Activated CD8-positive, alpha-beta memory T cell treated with anti-CD3 and anti-CD28 coated beads for 1 hour (primary cell): Measurements from ENCODE around the gene CELF4.

Experiments used
- DNase-seq, 2 donors: peaks; one replicate each; pipeline ENCODE4 v3.0.0-alpha.2; 2020; ENCODE audit warnings: low read depth in 1 of 2; ENCODE audit errors: extremely low read depth in 1 of 2

CELF4 gene

GRCh38 chr18:37527395-37527794 is 38.2 kb downstream of the CELF4 start:
- DNase-seq: no peak

GRCh38 chr18:37525262-37525585 is 40.4 kb downstream of the CELF4 start:
- no peak for DNase-seq

GRCh38 chr18:37524498-37525261 is 40.9 kb downstream of the CELF4 start:
- DNase-seq: no peak

- no peak for DNase-seq
Measured at GRCh38 chr18:37524139-37524497, 41.5 kb downstream of the CELF4 start.

GRCh38 chr18:37521510-37522465 is 43.8 kb downstream of the CELF4 start:
- DNase-seq: no peak

- DNase-seq: no peak
Measured at GRCh38 chr18:37520508-37520907, 45.1 kb downstream of the CELF4 start.

- no peak for DNase-seq
Measured at GRCh38 chr18:37519510-37520135, 46.0 kb downstream of the CELF4 start.

GRCh38 chr18:37516361-37516853 is 49.2 kb downstream of the CELF4 start:
- DNase-seq: no peak

- DNase-seq: no peak
Measured at GRCh38 chr18:37514953-37515352, 50.6 kb downstream of the CELF4 start.

- DNase-seq: no peak
Measured at GRCh38 chr18:37512400-37512799, 53.2 kb downstream of the CELF4 start.

GRCh38 chr18:37511721-37512298 is 53.8 kb downstream of the CELF4 start:
- no peak for DNase-seq

- no peak for DNase-seq
Measured at GRCh38 chr18:37509600-37509999, 56.0 kb downstream of the CELF4 start.

- DNase-seq: no peak
Measured at GRCh38 chr18:37508207-37508606, 57.4 kb downstream of the CELF4 start.

- DNase-seq: no peak
Measured at GRCh38 chr18:37507239-37507638, 58.4 kb downstream of the CELF4 start.

GRCh38 chr18:37506001-37506400 is 59.6 kb downstream of the CELF4 start:
- no peak for DNase-seq

GRCh38 chr18:37505321-37505720 is 60.3 kb downstream of the CELF4 start:
- no peak for DNase-seq

- no peak for DNase-seq
Measured at GRCh38 chr18:37502601-37503000, 63.0 kb downstream of the CELF4 start.

- DNase-seq: no peak
Measured at GRCh38 chr18:37502036-37502435, 63.6 kb downstream of the CELF4 start.

GRCh38 chr18:37501136-37501535 is 64.5 kb downstream of the CELF4 start:
- DNase-seq: no peak

- DNase-seq: no peak
Measured at GRCh38 chr18:37499913-37500312, 65.7 kb downstream of the CELF4 start.

GRCh38 chr18:37499044-37499443 is 66.6 kb downstream of the CELF4 start:
- no peak for DNase-seq
